HL-60 (cell line): ENCODE data around the gene MRGPRF.

Source experiments
- DNase-seq, 2 experiments: peaks; one replicate each; pipeline ENCODE4 v3.0.0-alpha.2; 2010 to 2020; ENCODE audit warnings: low read depth in 1 of 2, low spot score in 1 of 2
- H3K27ac ChIP-seq: fragments of 250-450 bp; sonication (Bioruptor Pico); replicated peaks from 2 replicates; pipeline ENCODE4 v1.5.1; 2020; ENCODE audit warnings: mild to moderate bottlenecking, moderate library complexity
- H3K27me3 ChIP-seq: fragments of 250-450 bp; sonication (Bioruptor Pico); 2 replicates; pipeline ENCODE4 v1.5.1; 2021; ENCODE audit warnings: mild to moderate bottlenecking, moderate library complexity; ENCODE audit not compliant: insufficient read depth, poor library complexity, severe bottlenecking
- H3K4me3 ChIP-seq: replicated peaks from 2 replicates; pipeline ENCODE4 v1.5.1; 2011; ENCODE audit warnings: mild to moderate bottlenecking, control low read depth, low read length; ENCODE audit not compliant: insufficient read depth
- GABPA ChIP-seq: IDR thresholded peaks from 2 replicates; pipeline ENCODE4 v1.6.1; 2012; ENCODE audit warnings: low read depth
- POLR2AphosphoS5 ChIP-seq: IDR thresholded peaks from 2 replicates; pipeline ENCODE4 v1.6.1; 2012; ENCODE audit warnings: low read depth
- SPI1 ChIP-seq: IDR thresholded peaks from 2 replicates; pipeline ENCODE4 v1.6.1; 2012; ENCODE audit warnings: low read depth, mild to moderate bottlenecking, borderline replicate concordance
- TF ChIP-seq, protein P1 (sequence below): IDR thresholded peaks from one replicate; pipeline ENCODE4 v1.5.1; 2011; ENCODE audit warnings: low read length, control low read depth, inconsistent platforms; ENCODE audit not compliant: insufficient read depth
- TF ChIP-seq, protein P2 (sequence below): IDR thresholded peaks from 2 replicates; pipeline ENCODE4 v1.6.1; 2012; ENCODE audit warnings: low read depth; ENCODE audit not compliant: insufficient replicate concordance

Gene MRGPRF

DNA sequence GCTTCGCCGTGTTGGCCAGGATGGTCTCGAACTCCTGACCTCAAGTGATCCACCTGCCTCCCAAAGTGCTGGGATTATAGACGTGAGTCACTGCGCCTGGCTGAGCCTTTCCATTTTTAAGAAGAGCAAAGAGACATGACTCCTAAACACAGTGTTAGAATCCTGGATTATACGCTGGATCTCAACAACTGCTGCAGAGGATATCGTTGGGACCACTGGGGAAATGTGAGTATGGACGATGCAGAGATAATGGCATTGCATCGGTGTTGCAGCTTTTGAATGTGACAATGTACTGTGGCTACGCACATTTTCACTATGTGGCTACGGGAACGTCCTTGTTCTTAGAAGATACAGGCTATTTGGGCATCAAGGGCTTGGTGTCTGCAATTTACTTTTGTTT is 6.2 kb downstream of the MRGPRF start:
- TF ChIP-seq GABPA = no peak
- TF ChIP-seq, protein P1, sequence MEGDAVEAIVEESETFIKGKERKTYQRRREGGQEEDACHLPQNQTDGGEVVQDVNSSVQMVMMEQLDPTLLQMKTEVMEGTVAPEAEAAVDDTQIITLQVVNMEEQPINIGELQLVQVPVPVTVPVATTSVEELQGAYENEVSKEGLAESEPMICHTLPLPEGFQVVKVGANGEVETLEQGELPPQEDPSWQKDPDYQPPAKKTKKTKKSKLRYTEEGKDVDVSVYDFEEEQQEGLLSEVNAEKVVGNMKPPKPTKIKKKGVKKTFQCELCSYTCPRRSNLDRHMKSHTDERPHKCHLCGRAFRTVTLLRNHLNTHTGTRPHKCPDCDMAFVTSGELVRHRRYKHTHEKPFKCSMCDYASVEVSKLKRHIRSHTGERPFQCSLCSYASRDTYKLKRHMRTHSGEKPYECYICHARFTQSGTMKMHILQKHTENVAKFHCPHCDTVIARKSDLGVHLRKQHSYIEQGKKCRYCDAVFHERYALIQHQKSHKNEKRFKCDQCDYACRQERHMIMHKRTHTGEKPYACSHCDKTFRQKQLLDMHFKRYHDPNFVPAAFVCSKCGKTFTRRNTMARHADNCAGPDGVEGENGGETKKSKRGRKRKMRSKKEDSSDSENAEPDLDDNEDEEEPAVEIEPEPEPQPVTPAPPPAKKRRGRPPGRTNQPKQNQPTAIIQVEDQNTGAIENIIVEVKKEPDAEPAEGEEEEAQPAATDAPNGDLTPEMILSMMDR = no peak
- DNase-seq = no peak
- Histone ChIP-seq H3K4me3 (no peak overlapping the region), H3K27me3 (no peaks in the 10 kb centered on the region), H3K27ac (no peak overlapping the region)

DNA sequence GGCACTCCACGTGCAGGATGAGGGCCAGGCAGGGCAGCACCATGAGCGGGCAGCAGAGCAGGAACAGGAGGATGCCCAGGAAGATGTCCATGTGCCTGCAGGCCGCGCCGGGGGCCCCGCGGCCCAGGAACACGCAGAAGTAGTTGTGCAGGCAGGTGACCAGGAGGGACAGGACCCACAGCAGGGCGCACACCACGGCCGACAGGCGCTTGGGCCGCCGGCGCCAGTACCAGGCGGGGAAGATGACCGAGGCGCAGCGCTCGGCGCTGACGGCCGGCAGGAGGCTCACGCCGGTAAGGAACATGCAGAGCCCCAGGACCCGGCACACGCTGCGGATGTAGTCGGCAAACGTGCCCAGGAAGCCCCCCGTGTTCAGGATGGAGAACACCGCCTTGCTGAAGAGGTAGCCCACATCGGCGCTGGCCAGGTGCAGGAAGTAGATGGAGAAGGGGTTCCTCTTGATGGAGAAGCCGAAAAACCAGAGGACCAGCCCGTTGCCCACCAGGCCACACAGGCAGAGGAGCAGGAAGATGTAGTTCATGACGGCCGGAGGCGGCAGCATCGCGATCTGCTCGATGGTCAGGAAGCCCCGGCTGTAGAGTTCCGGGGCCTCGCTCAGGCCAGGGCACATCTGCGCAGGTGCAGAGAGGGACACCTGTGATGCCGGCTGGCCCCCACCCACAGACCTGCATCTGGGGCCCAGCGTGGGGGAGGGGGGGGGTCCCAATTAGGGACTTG is 7.2 kb downstream of the MRGPRF start:
- H3K27me3 ChIP-seq = no peaks in the 10 kb centered on the region
- TF ChIP-seq POLR2AphosphoS5 = no peak
- TF ChIP-seq, protein P1 = no peak
- H3K4me3 ChIP-seq = no peak overlapping the region
- DNase-seq = no peak
- no peak overlapping the region for H3K27ac ChIP-seq

DNA sequence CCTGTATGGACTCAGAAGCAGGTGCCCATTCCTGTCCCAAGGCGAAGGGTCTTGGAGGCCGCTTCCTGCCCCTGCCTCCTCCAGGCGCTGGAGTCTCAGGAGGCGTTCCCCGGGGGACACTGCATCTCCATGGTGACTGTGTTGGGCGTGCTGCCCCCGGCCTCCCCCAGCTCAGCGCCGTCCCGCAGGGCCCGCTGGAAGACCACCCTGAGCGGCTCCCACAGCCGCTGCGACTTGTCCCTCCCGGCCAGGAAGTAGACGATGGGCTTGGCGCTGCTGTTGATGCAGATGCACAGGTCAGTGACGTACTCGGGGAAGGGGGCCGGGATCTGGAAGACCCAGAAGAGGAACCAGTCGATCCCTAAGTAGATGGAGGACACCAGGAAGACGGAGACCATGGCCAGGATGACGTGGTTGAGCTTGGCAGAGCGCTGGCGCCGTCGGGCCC is 7.8 kb downstream of the MRGPRF start:
- Histone ChIP-seq H3K27ac (no peak overlapping the region), H3K27me3 (no peaks in the 10 kb centered on the region), H3K4me3 (no peak overlapping the region)
- TF ChIP-seq POLR2AphosphoS5 = no peak
- TF ChIP-seq GABPA = no peak
- TF ChIP-seq SPI1 = no peak
- TF ChIP-seq, protein P2, sequence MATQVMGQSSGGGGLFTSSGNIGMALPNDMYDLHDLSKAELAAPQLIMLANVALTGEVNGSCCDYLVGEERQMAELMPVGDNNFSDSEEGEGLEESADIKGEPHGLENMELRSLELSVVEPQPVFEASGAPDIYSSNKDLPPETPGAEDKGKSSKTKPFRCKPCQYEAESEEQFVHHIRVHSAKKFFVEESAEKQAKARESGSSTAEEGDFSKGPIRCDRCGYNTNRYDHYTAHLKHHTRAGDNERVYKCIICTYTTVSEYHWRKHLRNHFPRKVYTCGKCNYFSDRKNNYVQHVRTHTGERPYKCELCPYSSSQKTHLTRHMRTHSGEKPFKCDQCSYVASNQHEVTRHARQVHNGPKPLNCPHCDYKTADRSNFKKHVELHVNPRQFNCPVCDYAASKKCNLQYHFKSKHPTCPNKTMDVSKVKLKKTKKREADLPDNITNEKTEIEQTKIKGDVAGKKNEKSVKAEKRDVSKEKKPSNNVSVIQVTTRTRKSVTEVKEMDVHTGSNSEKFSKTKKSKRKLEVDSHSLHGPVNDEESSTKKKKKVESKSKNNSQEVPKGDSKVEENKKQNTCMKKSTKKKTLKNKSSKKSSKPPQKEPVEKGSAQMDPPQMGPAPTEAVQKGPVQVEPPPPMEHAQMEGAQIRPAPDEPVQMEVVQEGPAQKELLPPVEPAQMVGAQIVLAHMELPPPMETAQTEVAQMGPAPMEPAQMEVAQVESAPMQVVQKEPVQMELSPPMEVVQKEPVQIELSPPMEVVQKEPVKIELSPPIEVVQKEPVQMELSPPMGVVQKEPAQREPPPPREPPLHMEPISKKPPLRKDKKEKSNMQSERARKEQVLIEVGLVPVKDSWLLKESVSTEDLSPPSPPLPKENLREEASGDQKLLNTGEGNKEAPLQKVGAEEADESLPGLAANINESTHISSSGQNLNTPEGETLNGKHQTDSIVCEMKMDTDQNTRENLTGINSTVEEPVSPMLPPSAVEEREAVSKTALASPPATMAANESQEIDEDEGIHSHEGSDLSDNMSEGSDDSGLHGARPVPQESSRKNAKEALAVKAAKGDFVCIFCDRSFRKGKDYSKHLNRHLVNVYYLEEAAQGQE = no peak
- TF ChIP-seq, protein P1 = no peak
- DNase-seq = no peak

DNA sequence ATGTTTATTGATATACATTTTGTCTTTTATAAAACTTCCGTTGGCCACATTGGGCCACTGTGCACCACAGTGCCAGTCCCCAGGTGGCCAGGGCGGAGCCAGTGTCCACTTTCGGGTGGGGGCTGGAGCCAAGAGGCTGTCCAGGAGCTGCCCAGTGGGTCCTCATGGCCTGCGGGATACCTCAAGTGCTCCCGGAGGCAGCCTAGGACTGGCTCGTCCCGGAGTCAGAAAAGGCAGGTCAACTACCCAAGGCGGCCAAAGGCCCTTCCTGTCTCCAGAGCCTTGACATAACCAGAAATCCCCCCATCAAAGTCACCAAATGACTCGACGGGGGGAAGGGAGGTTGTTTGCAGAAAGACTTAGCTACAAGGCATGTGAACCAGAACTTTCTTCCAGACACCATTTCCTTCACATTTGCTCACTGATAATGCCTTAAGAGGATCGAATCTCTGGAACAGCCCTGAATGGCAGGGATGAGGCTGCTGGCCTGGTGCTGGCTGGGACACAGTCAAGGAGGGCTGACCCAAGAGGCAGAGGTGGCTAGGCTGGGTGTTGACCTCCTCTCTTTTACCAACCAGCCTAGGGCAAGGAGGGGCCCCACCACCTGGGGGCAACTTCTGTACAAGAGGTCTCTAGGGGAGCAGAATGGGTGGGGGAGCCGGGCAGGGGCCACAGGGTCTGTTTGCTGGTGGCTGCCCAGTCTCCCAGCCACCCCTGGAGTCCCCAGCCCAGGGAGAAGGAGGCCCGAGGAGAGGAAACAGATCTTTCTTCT is 8.4 kb downstream of the MRGPRF start:
- H3K27ac ChIP-seq = no peak overlapping the region
- no peak for DNase-seq
- TF ChIP-seq, protein P2 = no peak
- TF ChIP-seq, protein P1 = no peak
- TF ChIP-seq GABPA = no peak
- no peak for TF ChIP-seq POLR2AphosphoS5
- TF ChIP-seq SPI1 = no peak
- H3K27me3 ChIP-seq = no peaks in the 10 kb centered on the region
- no peak overlapping the region for H3K4me3 ChIP-seq
